Measurements from ENCODE around the gene PILRB.

- no peak for TF ChIP-seq CTCF (IDR thresholded peaks at IDR 0.05; ENCODE audit: poor library complexity, severe bottlenecking)
- TF ChIP-seq TAF1 (IDR thresholded peaks at IDR 0.05; ENCODE audit: low read depth) = no peak
Observed at GRCh38 chr7:100357131-100357561, 771 bp upstream of the PILRB start.

Measured in neural cell (in vitro differentiated cells).